ENCODE results near the gene KRTAP17-1. TPM values are rescaled to one million over a fixed set of nuclear protein-coding genes. Genes with fewer than 3 reads are reported as not detected.

The KRTAP17-1 gene, protein sequence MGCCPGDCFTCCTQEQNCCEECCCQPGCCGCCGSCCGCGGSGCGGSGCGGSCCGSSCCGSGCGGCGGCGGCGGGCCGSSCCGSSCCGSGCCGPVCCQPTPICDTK
- total RNA-seq (2022; extraction: Qiagen RNA extraction) = not detected in 5 replicates

DNA sequence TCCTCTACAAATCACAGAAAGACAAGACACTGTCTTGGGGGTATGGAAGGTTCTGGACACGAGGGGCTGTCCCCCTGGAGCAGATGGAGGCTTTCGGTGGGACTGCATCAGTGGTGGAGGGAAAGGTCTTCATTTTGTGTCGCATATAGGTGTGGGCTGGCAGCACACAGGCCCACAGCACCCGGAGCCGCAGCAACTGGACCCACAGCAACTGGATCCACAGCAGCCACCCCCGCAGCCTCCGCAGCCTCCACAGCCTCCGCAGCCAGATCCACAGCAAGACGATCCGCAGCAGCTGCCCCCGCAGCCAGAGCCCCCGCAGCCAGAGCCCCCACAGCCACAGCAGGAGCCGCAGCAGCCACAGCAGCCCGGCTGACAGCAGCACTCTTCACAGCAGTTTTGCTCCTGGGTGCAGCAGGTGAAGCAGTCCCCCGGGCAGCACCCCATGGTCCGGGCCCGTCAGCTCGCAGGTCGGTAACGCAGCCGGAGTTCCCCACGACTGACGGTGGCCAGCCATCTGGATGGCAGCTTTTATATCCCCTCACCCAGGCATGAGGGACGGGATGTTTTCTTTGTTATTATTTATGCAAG, at the start of gene KRTAP17-1:
TSS of gene KRTAP17-1 (minus strand) at position 507 of the 591 bp plus-strand sequence. CDS start at position 447, 60 bp downstream.

DNA sequence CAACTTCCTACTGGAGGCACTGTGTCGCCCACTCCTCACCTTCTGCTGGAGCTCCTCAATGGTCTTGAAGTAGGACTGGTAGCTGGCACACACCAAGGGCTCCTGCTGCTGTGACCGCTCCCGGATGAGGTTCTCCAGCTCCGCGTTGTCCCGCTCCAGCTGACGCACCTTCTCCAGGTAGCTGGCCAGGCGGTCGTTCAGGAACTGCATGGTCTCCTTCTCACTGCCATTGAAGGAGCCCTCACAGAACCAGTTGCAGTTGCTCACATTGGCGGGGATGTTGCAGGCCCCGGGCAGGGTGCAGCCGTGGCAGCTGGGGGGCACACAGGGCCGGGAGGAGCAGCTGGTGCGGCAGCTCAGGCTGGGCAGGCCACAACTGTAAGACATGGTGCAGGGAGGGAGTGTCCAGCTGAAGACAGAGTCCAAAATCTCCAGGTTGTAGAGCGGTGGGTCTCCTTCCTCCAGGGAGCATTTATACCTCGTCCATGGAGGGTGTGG, 34.9 kb upstream of the KRTAP17-1 start, which contains the start of gene KRT33A:
TSS of gene KRT33A (minus strand) at position 448 of the 498 bp plus-strand sequence. CDS start at position 387, 61 bp downstream.

DNA sequence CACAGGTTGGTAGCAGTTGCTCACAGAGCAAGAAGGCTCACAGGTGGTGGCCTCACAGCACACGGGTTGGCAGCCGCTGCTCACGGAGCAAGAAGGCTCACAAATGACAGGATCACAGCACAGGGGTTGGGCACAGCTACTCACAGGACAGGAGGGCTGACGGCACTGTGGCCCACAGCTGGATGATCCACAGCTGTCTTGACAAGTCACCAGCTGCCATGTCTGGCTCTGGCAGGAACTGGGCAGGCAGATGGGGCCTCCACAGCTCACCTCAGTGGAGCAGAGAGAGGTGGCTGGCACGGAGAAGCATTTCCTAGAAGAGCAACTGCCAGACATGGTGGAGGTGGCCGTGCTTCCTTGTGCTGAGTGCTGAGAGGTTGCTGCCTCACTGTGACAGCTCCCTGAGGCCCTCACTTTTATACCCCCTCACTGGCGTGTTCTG, 6.6 kb downstream of the KRTAP17-1 start, which contains the start of gene KRTAP16-1:
TSS of gene KRTAP16-1 (minus strand) at position 392 of the 442 bp plus-strand sequence. CDS start at position 336, 56 bp downstream.

DNA sequence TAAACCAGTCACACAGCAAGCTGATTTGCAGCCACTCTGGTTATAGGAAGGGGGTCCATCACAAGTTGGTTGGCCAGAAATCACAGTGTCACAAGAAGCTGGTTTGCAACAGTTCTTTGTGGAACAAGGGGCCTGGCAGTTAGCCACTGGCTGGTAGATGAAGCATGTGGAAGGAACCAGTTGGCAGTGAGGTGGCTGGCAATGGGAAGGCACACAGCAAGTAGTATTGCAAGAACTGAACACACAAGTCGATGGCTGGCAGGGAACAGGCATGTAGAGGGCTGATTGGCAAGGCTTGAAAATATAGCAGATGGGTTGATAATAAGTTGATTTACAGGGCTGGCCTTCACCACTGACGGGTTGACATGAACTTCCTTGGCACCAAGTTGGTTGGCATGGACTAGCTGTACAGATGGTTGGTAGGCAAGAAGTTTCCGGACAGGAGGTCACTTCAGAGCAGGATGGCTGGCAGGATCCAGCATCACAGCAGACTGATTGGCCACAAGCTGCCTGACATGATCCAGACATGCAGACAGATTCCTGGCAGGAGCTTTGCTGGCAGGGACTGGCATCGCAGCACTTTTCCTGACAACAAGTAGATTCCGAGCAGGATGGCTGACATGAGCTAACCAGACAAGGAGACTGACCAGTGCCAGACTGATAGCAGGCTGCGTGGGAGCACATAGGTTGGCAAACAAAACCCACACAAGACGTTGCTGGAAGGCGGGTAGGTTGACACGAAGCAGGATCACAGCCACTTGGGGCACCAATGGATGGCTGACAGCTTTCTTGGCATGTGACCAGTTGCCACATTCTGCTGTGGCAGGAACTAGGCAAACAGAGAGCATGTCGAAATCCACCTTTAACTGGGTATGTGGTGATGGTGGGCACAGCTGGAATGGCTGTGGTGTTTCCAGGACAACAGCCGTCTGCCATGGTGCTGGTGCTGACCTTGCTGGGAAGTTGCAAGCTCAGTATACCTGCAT, 13.3 kb downstream of the KRTAP17-1 start, which contains the start of gene KRTAP29-1:
TSS of gene KRTAP29-1 (minus strand) at position 936 of the 986 bp plus-strand sequence. CDS start at position 936, 0 bp downstream.

DNA sequence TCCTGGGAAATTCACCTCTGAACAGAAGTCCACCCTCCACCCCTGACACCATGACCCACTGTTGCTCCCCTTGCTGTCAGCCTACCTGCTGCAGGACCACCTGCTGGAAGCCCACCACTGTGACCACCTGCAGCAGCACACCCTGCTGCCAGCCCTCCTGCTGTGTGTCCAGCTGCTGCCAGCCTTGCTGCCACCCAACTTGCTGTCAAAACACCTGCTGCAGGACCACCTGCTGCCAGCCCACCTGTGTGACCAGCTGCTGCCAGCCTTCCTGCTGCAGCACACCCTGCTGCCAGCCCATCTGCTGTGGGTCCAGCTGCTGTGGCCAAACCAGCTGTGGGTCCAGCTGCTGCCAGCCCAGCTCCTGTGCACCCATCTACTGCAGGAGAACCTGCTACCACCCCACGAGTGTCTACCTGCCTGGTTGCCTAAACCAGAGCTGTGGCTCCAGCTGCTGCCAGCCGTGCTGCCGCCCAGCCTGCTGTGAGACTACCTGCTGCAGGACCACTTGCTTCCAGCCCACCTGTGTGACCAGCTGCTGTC, 39.8 kb downstream of the KRTAP17-1 start, which contains the start of gene KRTAP9-7:
TSS of gene KRTAP9-7 (plus strand) at position 51 of the 543 bp plus-strand sequence. CDS start at position 51, 0 bp downstream.

DNA sequence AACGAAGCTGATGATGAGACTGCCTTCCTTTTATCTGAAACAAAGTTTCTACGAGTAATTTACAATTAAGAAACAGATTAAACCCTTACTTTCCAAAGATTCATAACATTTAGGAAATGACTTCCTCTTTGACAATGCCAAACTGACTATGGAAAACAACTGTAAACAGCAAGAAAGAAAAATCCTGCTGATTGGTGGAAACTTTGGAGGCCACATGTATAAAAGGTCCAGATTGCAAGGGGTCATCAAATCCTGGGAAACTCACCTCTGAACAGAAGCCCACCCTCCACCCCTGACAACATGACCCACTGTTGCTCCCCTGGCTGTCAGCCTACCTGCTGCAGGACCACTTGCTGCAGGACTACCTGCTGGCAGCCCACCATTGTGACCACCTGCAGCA, 50.4 kb downstream of the KRTAP17-1 start, which contains the start of gene KRTAP9-6:
TSS of gene KRTAP9-6 (plus strand) at position 301 of the 400 bp plus-strand sequence. CDS start at position 301, 0 bp downstream.

Other genes starting within 250 kb of the KRTAP17-1 start
- not detected in 5 replicates for gene KRTAP2-4, start 249.8 kb downstream of the KRTAP17-1 start, total RNA-seq (2022; extraction: Qiagen RNA extraction)
- not detected in 5 replicates for gene KRTAP4-7, start 231.6 kb downstream of the KRTAP17-1 start, total RNA-seq (2022; extraction: Qiagen RNA extraction)
- gene KRTAP4-8, start 217.6 kb downstream of the KRTAP17-1 start, total RNA-seq (2022; extraction: Qiagen RNA extraction) = not detected in 5 replicates
- not detected in 5 replicates for gene KRTAP4-16, start 213.5 kb downstream of the KRTAP17-1 start, total RNA-seq (2022; extraction: Qiagen RNA extraction)
- gene KRTAP4-9, start 210.3 kb downstream of the KRTAP17-1 start, total RNA-seq (2022; extraction: Qiagen RNA extraction) = not detected in 5 replicates
- gene KRTAP4-11, start 197.3 kb downstream of the KRTAP17-1 start, total RNA-seq (2022; extraction: Qiagen RNA extraction) = not detected in 5 replicates
- gene KRTAP4-12, start 191.5 kb downstream of the KRTAP17-1 start, total RNA-seq (2022; extraction: Qiagen RNA extraction) = not detected in 5 replicates
- not detected in 5 replicates for gene KRTAP4-6, start 175.2 kb downstream of the KRTAP17-1 start, total RNA-seq (2022; extraction: Qiagen RNA extraction)
- gene KRTAP4-5, start 165.9 kb downstream of the KRTAP17-1 start, total RNA-seq (2022; extraction: Qiagen RNA extraction) = not detected in 5 replicates
- not detected in 5 replicates for gene KRTAP4-4, start 155.0 kb downstream of the KRTAP17-1 start, total RNA-seq (2022; extraction: Qiagen RNA extraction)
- not detected in 5 replicates for gene KRTAP4-3, start 147.5 kb downstream of the KRTAP17-1 start, total RNA-seq (2022; extraction: Qiagen RNA extraction)
- gene KRTAP4-2, start 137.5 kb downstream of the KRTAP17-1 start, total RNA-seq (2022; extraction: Qiagen RNA extraction) = not detected in 5 replicates
- 0.16 to 0.38 TPM (median 0.18 TPM) in 3 of 5 replicates, not detected in the others for gene KRTAP4-1, start 130.8 kb downstream of the KRTAP17-1 start, total RNA-seq (2022; extraction: Qiagen RNA extraction)
- gene KRTAP9-1, start 125.8 kb downstream of the KRTAP17-1 start, total RNA-seq (2022; extraction: Qiagen RNA extraction) = not detected in 5 replicates
- gene KRTAP9-2, start 89.1 kb downstream of the KRTAP17-1 start, total RNA-seq (2022; extraction: Qiagen RNA extraction) = not detected in 5 replicates
- not detected in 5 replicates for gene KRTAP9-3, start 83.3 kb downstream of the KRTAP17-1 start, total RNA-seq (2022; extraction: Qiagen RNA extraction)
- not detected in 5 replicates for gene KRTAP9-8, start 77.7 kb downstream of the KRTAP17-1 start, total RNA-seq (2022; extraction: Qiagen RNA extraction)
- gene KRTAP9-4, start 66.0 kb downstream of the KRTAP17-1 start, total RNA-seq (2022; extraction: Qiagen RNA extraction) = not detected in 5 replicates
- gene KRTAP9-9, start 60.3 kb downstream of the KRTAP17-1 start, total RNA-seq (2022; extraction: Qiagen RNA extraction) = not detected in 5 replicates
- gene KRTAP9-6, start 50.3 kb downstream of the KRTAP17-1 start, total RNA-seq (2022; extraction: Qiagen RNA extraction) = not detected in 5 replicates
- not detected in 5 replicates for gene KRTAP9-7, start 40.0 kb downstream of the KRTAP17-1 start, total RNA-seq (2022; extraction: Qiagen RNA extraction)
- gene KRTAP29-1, start 12.9 kb downstream of the KRTAP17-1 start, total RNA-seq (2022; extraction: Qiagen RNA extraction) = not detected in 5 replicates
- gene KRTAP16-1, start 6.4 kb downstream of the KRTAP17-1 start, total RNA-seq (2022; extraction: Qiagen RNA extraction) = not detected in 5 replicates
- gene KRT33A, start 35.1 kb upstream of the KRTAP17-1 start, total RNA-seq (2022; extraction: Qiagen RNA extraction) = not detected in 5 replicates
- not detected in 5 replicates for gene KRT33B, start 54.1 kb upstream of the KRTAP17-1 start, total RNA-seq (2022; extraction: Qiagen RNA extraction)
- gene KRT34, start 66.6 kb upstream of the KRTAP17-1 start, total RNA-seq (2022; extraction: Qiagen RNA extraction) = 0.14 to 0.41 TPM (median 0.39 TPM) in 5 replicates
- not detected in 5 replicates for gene KRT31, start 81.9 kb upstream of the KRTAP17-1 start, total RNA-seq (2022; extraction: Qiagen RNA extraction)
- gene KRT37, start 108.9 kb upstream of the KRTAP17-1 start, total RNA-seq (2022; extraction: Qiagen RNA extraction) = not detected in 5 replicates
- gene KRT38, start 125.3 kb upstream of the KRTAP17-1 start, total RNA-seq (2022; extraction: Qiagen RNA extraction) = not detected in 5 replicates
- gene KRT32, start 151.7 kb upstream of the KRTAP17-1 start, total RNA-seq (2022; extraction: Qiagen RNA extraction) = 0.07 TPM in 2 of 5 replicates, not detected in the others
- not detected in 5 replicates for gene KRT35, start 165.4 kb upstream of the KRTAP17-1 start, total RNA-seq (2022; extraction: Qiagen RNA extraction)
- not detected in 5 replicates for gene KRT36, start 174.2 kb upstream of the KRTAP17-1 start, total RNA-seq (2022; extraction: Qiagen RNA extraction)
- 0.12 to 0.41 TPM (median 0.37 TPM) in 5 replicates for gene KRT13, start 189.9 kb upstream of the KRTAP17-1 start, total RNA-seq (2022; extraction: Qiagen RNA extraction)
- gene KRT15, start 203.2 kb upstream of the KRTAP17-1 start, total RNA-seq (2022; extraction: Qiagen RNA extraction) = 2.9 to 4.6 TPM (median 3.5 TPM) in 5 replicates
- 37.8 to 59.9 TPM (median 49.0 TPM) in 5 replicates for gene KRT19, start 212.6 kb upstream of the KRTAP17-1 start, total RNA-seq (2022; extraction: Qiagen RNA extraction)